GM19099 (cell line): ENCODE data around the gene ZNF764.

Source experiments
- POLR2A ChIP-seq: IDR thresholded peaks from 3 replicates; pipeline ENCODE4 v1.6.1; 2011; ENCODE audit warnings: low read depth; ENCODE audit not compliant: insufficient read length; ENCODE audit errors: extremely low read depth

The ZNF764 gene

DNA sequence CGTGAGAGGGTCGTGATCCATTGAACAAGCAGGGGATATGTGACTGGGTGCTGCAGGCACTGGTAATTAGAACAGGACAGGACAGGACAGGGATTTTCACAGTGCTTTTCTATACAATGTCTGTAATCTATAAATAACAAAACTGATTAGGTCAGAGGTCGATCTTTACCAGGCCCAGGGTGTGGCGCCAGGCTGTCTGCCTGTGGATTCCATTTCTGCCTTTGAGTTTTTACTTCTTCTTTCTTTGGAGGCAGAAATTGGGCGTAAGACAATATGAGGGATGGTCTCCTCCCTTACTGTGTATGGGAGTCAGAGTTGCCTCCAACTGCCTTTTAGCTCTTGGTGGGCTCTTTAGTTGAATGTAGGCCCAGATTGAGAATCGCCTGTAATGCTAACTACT lies 1.5 kb upstream of the ZNF764 start:
- no peak for TF ChIP-seq POLR2A

DNA sequence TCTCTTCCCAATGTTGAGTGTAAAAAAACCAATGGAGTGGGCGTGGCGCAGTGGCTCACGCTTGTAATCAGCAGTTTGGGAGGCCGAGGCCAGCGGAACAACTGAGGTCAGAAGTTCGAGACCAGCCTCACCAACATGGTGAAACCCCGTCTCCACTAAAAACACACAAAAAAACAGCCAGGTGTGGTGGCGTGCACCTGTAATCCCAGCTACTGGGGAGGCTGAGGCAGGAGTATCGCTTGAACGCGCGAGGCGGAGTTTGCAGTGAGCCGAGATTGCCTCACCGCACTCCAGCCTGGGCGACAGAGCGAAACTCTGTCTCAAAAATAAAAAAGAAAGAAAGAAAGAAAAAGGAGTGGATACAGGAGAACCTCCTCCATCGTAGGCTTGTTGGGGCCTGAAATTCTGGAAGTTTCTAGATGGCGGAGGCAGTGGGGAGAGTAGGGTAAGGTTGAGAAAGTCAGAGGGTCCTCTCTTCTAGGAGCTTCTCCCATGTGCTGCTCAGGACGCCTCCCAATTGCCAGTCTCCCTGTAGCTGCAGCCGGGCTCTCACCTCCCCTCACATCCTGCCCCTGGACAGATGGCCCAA lies 709 bp upstream of the ZNF764 start:
- TF ChIP-seq POLR2A: no peak

DNA sequence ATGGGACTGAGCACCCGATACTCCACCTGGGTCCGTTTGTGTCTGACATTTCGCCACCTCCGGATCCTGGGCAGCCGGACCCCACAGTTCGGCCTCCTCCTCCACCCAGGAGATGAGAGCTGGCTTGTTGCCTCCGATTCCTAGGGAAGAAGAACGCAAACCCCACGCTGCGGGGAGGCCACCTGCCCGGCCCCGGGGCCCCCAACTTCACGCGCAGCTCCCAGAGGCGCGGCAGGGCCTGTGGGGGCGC lies 542 bp downstream of the ZNF764 start:
- TF ChIP-seq POLR2A: no peak

DNA sequence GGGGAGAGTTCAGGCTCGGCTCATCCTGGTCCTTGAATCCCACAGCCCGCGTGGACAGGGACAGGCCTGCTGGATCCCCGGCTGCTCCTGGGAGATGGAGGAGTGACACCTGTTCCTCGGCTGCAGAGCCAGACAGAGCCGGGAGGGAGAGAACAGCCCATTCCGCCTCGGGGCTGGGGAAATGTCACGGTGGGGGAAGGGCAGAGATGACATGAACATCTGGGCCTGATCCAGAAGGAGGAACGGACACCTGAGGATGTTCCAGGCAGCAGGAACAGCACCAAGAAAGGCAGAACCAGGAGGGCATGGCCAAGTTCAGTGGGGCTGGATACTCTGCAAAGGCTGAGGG lies 2.1 kb downstream of the ZNF764 start:
- no peak for TF ChIP-seq POLR2A

DNA sequence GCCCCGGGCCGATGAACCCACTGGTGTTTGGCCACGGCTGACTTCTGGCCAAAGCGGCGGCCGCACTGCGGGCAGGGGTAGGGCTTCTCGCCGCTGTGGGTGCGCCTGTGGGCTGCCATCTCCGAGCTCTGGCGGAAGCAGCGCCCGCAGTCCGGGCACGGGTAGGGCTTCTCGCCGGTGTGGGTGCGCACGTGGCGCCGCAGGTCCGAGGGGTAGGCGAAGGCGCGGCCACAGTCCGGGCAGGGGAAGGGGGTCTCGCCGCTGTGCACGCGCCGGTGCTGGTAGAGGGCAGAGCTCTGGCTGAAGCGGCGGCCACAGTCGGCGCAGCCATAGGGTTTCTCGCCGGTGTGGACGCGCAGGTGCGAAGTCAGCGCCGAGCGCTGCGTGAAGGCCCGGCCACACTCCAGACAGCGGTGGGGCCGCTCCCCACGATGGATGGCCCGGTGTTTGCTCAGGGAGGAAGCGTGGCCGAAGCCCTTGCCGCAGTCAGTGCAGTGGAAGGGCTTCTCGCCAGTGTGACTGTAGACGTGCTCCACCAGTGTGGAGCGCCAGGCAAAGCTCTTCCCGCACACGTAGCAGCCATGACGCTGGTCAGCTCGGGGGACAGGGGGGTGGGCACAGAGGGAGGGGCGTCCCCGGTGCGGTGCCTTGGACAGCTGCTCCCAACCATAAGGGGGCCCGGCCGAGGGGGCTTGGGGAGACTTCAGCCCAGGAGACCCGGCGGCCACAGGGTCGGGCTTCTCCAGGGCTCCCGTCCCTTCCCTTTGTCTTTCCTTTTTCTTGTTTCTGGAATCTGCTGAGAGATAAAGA lies 2.7 kb downstream of the ZNF764 start:
- TF ChIP-seq POLR2A: no peak

DNA sequence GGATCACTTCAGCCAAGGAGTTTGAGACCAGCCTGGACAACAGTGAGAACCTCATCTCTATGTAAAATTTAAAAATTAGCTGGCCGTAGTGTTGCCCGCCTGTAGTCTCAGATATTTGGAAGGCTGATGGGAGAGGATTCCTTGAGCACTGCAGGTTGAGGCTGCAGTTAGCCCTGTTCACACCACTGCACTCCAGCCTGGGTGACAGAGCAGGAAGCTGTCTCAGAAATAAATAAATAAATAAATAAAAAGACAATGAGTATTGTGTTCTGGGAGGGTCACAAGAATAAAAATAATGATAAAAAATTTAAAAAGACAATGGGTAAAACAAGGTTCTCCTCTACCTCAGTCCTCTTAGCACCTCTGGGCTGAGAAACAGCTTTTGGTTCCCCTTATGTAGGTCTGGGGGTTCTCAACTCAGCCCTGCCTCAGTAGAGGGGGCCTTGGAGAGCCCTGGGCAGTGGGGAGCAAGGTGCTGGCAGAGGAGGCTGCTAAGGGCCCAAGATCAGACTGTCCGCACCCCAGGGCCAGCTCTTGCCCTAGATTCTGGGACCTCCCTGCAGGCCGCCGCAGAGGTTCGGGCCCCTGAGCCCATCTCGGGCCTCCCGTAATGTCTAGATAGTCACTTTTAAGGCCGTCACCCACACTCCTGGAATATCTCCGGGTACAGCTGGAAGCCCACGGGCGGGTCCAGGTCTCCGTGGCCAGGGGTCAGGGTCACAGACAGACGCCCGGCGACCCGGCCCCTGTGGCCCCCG lies 3.4 kb downstream of the ZNF764 start:
- TF ChIP-seq POLR2A: no peak

DNA sequence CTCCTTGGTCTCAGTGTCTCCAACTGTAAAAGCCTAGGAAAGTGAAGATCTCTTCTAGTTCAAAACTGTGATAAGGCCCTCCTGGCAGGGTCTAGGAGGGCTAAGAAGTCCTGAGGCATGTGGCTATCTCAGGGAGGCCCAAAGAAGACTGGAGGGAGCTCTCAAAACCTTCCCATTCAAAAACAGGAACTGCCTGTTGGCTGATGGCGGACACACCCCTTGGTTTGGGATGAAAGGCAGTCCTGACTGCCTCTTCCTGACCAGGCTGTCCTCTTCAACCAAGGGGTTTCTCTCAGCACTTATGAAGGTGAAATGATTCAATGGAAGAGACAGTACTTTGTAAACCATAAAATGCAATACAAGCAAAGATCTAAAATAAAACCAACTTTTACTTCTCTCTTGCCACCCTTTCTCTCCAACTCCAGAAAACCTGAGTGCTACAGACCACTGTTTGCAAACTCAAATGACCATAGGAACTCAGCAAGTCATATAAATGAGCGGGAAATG lies 4.7 kb downstream of the ZNF764 start:
- TF ChIP-seq POLR2A: no peak

DNA sequence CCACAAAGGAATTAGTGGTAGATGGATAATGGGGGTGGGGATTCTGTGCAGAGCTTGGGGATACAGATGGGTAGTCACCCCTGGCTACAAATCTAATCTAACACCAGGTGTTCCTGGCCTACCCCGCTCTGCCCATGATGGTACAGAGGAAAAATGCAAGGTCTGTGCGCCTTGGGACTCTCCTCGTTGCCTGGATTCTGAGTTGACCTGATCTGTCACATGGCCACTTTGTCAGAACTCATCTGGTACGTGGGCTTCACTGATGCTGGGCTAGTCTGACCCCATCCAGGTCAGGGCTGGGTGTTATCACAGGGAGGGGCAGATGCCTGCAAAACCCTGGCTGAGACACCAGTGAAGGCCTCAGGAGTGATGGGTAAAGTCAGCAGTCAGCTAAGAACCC lies 5.2 kb downstream of the ZNF764 start:
- TF ChIP-seq POLR2A: no peak

DNA sequence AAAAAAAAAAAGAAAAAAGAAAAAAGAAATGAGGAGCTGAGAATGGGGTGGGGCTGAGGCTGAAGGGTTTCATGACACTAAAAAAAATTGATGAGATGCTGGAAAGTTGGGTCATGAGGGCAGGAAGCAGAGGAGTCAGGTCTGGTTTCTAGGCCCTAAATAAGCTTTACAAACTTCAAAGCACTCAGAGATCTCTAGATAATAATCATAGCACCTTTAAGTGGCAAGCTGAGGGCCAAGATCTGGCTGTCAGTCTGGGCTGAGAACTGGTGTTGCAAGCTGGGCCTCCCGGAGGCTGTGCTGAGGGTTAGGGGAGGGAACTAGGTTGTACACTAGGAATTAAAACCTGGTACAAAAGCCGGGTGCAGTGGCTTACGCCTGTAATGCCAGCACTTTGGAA lies 6.4 kb downstream of the ZNF764 start:
- no peak for TF ChIP-seq POLR2A

DNA sequence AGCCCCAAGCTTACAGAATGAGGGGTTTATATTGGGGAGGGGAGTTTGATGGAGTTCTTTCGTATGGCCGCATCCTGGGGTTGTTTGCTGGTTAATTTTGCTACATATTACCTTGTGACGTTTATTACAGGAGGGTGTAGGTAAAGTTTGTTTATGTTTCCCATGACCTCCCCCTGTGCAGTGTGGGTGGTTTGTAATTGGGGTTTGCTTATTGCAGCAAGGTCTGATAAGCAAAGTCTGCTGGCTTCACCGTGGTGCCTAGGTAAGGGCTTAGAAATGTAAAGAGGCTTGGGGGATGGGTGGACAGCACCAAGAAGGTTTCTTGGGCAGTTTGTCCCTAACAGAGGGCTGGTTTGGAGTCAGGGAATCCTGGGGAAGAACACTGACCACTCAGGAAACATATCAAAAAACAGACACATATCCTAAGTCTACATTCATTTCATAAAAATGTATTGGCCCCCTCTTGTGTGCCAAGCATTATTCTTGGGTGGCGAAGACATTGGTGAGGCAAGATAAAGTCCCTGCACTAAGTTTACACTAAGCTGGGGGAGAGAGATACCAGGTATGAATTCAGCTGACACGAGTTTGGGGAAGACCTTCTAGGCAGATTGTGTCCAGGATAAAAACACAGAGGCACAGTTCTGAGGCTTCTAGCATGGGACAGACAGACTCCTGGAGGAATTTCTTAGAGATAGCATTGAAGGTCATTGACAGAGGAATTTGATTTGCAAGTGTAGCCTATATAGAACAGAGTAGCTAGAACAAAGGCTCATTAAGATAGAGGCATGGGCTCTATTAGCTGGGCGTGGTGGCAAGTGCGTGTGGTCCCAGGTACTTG lies 9.5 kb downstream of the ZNF764 start:
- no peak for TF ChIP-seq POLR2A

DNA sequence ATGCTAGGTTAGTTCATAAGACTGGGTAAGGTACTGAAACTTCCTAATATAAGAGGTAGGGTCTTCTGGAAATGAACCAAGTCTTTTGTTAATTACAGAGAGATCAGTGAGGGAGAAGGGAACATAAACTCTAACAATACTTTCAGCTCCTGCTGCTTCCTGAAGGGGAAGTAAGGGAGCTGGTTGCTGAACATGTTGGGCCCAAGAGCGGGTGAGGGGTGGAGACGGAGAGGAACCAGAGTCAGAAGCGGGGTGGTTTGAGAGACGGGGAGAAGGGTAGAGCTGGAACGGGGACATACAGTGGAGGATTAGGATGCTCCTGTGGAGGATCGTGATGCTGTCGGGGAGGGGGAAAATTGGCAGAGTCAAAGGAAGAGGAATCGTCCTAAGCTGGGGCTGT lies 12.1 kb downstream of the ZNF764 start:
- TF ChIP-seq POLR2A: no peak

DNA sequence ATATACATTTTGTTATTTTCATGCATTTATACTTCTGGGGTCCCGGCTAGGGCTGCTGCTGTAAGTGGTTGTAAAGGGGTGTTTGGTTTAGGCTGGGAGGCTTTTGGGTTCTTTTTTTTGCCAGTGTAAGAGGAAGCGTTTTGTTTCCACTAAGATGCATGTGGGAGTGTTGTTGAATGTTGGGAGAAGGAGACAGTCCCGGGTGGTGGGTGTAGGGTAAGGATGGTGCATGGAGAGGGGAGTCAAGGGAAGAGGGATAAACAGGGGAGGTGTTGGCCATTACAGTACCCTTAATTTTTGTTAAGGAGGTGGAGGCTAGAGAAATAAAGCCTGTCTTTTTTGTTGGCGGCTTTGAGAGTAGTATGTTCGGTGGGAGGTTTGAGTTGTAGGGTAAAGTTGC lies 15.1 kb downstream of the ZNF764 start:
- TF ChIP-seq POLR2A: no peak

DNA sequence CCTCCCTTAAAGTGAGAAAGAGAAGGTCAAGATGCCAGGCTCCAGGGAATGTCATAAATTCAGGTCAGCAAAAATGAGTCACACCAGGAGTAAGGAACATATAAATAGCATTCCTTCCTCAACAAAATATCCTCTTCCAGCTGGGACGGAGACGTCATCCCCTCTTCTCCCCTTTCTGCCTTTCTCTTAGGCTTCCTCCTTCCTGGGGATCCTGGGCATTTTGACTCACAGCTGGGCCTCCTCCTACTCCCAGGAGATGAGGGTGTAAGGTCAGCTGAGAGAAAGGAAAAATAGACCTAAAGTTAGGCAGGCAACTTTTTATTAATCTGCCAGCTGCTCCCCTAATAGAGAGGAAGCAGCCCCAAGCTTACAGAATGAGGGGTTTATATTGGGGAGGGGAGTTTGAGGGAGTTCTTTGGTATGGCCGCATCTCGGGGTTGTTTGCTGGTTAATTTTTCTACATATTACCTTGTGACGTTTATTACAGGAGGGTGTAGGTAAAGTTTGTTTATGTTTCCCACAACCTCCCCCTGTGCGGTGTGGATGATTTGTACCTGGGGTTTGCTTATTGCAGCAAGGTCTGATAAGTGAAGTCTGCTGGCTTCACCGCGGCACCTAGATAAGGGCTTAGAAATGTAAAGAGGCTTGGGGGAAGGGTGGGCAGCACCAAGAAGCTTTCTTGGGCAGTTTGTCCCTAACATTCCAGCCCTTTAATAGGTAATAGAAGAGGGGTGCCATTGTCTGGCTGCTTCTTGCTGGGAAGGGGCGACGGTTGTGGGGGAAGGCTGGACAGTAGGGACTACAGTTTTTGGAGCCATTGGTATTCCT lies 16.5 kb downstream of the ZNF764 start:
- no peak for TF ChIP-seq POLR2A
